Subcutaneous adipose tissue (tissue), 4 donors: ENCODE measurements around the gene OSBPL10. TPM values are rescaled to one million over a fixed set of nuclear protein-coding genes. Genes with fewer than 3 reads are reported as not detected.

Experiments used
- CTCF ChIP-seq: fragments of 450-650 bp; IDR thresholded peaks from one replicate; pipeline ENCODE4 v1.5.1; 2016; ENCODE audit warnings: low read depth, mild to moderate bottlenecking, control low read depth, antibody characterized with exemption, moderate library complexity
- total RNA-seq, 4 donors: library from RNA; depleted of rRNA; stranded (reverse); fragments of >200 nt; gene quantifications; one replicate each; pipeline ENCODE4 v1.1.0, GENCODE V29; 2016

The OSBPL10 gene
- total RNA-seq, 4 donors from 2014 or later: 7.3 to 72.7 (median 26.0) TPM

DNA sequence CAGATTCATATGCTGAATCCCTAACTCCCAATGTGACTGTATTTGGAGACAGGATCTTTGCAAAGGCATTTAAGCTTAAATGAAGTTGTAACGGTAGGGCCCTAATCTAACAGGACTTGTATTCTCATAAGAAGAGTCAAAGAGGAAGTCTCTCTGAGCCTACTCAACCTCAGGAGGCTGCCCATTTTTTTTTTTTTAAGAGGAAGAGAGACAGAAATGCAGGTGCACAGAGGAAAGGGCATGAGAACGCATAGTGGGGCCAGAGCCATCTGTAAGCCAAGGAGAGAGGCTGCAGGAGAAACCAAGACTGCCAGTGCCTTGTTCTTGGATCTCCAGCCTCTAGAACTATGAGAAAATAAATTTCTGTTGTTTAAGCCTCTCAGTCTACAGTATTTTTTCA, 28.9 kb upstream of the OSBPL10 start:
- no peak for TF ChIP-seq CTCF

- no peak for TF ChIP-seq CTCF
Observed at GRCh38 chr3:32009101-32009500, 28.0 kb upstream of the OSBPL10 start.

GRCh38 chr3:32004113-32004765, 23.2 kb upstream of the OSBPL10 start:
- TF ChIP-seq CTCF: no peak

- TF ChIP-seq CTCF: no peak
Observed at GRCh38 chr3:32003380-32003779, 22.3 kb upstream of the OSBPL10 start.

DNA sequence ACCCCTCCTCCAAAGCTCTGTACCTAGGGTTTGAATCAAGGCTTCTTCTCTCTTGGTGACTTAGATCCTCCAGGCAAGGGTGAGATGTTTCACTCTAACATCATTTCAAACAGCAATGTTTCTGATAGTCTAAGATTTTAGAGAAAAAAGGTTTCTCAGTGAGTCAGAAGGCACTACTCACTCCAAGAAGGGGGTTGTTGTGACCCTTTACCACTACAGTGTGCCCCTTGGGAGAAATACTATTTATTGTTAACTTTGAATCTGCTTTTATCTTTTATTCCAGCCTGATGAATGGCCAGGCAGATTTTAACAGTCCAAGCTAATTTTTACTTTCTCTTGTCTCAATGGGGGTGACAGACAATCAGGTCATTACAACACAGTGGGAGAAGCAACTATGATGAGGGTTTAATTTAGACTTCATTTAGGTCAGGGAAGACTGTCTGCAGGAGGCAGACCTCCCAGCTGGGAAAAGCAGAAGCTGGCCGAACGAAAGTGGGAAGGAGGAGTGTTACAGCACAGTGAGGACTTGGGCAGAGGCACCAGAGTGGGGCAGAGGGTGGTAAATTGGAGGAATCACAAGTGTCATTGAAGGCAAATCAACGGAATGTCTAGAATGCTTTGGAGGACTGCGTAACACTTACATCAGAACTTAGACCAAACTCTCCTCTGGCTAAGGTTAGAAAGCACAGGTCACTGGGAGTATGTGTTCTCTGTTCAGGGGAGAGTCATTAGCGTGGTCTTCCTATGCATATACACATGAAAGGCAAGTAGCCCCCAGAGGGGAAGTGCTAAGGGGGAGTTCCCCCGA, 21.7 kb upstream of the OSBPL10 start:
- no peak for TF ChIP-seq CTCF

DNA sequence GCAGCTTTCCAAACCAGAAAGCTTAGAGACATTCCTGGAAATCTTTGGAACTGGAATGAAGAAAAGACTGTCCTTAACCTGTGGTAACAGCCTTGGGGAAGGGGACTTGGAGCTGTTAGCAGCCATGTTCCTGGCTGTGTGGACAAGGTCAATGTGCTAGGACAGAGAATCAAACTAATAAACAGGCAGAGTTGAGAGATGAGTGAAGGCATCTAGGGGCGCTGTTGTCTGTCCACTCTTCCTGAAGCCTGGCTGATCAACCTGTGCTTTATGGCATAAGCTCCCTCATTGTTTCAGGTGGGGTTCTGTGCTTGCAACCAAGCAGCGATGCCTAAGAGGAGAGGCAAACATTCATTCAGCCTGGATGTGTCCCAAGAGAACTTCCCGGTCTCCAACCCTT, 19.8 kb upstream of the OSBPL10 start:
- TF ChIP-seq CTCF: no peak

DNA sequence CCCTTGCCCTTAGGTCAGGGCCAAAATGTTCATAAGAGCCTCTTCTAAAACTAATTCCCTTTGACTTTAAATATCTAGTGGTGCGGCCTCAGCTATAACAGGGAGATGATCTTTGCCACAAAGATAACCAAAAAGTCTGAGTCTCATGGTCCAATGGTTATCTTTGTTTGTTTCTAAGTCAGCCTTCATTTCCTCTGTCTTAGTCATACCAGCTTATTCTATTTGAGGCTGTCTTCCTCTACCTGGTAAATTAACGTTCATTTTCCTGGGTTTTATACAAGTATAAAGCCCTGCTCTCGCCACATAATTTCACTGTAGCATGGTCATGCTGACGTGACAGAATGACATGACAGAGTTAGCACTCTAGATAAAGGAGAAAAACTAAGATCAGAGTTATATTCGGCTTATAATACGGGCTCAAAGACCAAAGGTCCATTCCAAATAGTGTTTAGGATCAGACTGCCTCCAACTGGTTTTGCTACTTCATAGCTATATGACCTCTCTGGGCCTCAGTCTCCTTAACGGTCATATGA, 18.9 kb upstream of the OSBPL10 start:
- TF ChIP-seq CTCF: no peak
